ENCODE data around the gene SLC25A3. TPM values are rescaled to one million over a fixed set of nuclear protein-coding genes. Genes with fewer than 3 reads are reported as not detected.
"Not testable (repeated sequence)": the region's sequence is repeated elsewhere in the genome, so short reads cannot be mapped to it uniquely, and the experiment has no call there.

SLC25A3 gene
- total RNA-seq, 1 donor from 2014 or later = 531 TPM

GRCh38 chr12:98594050-98594835, 757 bp downstream of the SLC25A3 start:
- Mint-ChIP-seq H3K36me3 (ENCODE audit: low read depth) (peaks cover 11% of the 10 kb centered on the region), H3K27me3 (ENCODE audit: low read depth) (no peaks in the 10 kb centered on the region), H3K9me3 (ENCODE audit: low read depth) (no peaks in the 10 kb centered on the region), H3K4me1 (ENCODE audit: low read depth) (peaks cover 29% of the 10 kb centered on the region), H3K4me3 (ENCODE audit: unreplicated experiment) (peak overlapping the region; percentile 95), H3K27ac (ENCODE audit: unreplicated experiment) (peak overlapping the region; percentile 97)
- TF ChIP-seq CTCF (IDR thresholded peaks at IDR 0.05) = no peak
- DNase-seq (ENCODE audit: low spot score) = no peak

- Mint-ChIP-seq H3K27ac (ENCODE audit: unreplicated experiment) (peak overlapping the region; percentile 97), H3K36me3 (ENCODE audit: low read depth) (peaks cover 15% of the 10 kb centered on the region), H3K27me3 (ENCODE audit: low read depth) (no peaks in the 10 kb centered on the region), H3K9me3 (ENCODE audit: low read depth) (no peaks in the 10 kb centered on the region), H3K4me3 (ENCODE audit: unreplicated experiment) (peak overlapping the region; percentile 95), H3K4me1 (ENCODE audit: low read depth) (peaks cover 29% of the 10 kb centered on the region)
- no peak for TF ChIP-seq CTCF (IDR thresholded peaks at IDR 0.05)
- no peak for DNase-seq (ENCODE audit: low spot score)
These were observed 1.9 kb downstream of the SLC25A3 start for GRCh38 chr12:98595243-98595988.

GRCh38 chr12:98597313-98597712, 3.8 kb downstream of the SLC25A3 start:
- not testable (repeated sequence) for DNase-seq (ENCODE audit: low spot score)

GRCh38 chr12:98601924-98602323, 8.4 kb downstream of the SLC25A3 start:
- H3K4me1 Mint-ChIP-seq (ENCODE audit: low read depth) = peaks cover 4% of the 10 kb centered on the region
- H3K27ac Mint-ChIP-seq (ENCODE audit: unreplicated experiment) = no peak overlapping the region
- H3K36me3 Mint-ChIP-seq (ENCODE audit: low read depth) = peaks cover 29% of the 10 kb centered on the region
- no peak for DNase-seq (ENCODE audit: low spot score)
- no peak for TF ChIP-seq CTCF (IDR thresholded peaks at IDR 0.05)
- H3K9me3 Mint-ChIP-seq (ENCODE audit: low read depth) = no peaks in the 10 kb centered on the region
- H3K4me3 Mint-ChIP-seq (ENCODE audit: unreplicated experiment) = no peak overlapping the region
- H3K27me3 Mint-ChIP-seq (ENCODE audit: low read depth) = no peaks in the 10 kb centered on the region

More at GRCh38 chr12:98597313-98597712, 3.8 kb downstream of the SLC25A3 start:
- H3K27me3 Mint-ChIP-seq (ENCODE audit: low read depth); H3K4me3 Mint-ChIP-seq (ENCODE audit: unreplicated experiment); H3K9me3 Mint-ChIP-seq (ENCODE audit: low read depth): not testable (repeated sequence)
- Mint-ChIP-seq H3K4me1 (ENCODE audit: low read depth) (peaks cover 29% of the 10 kb centered on the region), H3K27ac (ENCODE audit: unreplicated experiment) (peak overlapping the region; percentile 5), H3K36me3 (ENCODE audit: low read depth) (peaks cover 22% of the 10 kb centered on the region)

DNA sequence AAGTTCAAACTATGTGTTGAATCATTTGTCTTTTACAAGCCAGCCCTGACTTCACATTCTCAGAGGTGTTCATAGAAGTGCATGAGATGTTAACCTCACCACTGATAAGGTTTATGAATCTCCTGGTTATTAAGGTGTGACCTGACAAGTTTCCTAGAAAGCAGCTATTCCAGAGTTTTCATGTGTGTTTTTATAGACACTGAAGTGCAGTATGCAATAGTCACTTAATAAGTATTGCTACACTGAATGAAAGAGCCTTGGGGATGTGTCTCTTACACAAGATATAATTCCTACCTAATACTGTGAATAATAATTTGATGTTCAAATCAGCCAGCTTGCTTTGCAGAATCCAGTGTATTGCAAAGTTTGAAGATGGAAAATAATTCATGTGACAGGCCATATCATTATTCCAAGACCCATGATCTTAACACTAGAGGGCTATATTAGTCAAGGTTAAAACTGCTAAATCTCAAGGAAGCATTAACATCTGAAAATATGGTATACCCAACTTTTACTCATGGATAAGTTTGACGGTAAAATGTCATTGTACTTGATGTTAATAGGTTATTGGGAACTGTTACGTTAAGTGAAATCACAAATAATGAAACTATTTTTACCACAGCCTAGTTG, 13.0 kb downstream of the SLC25A3 start:
- H3K27me3 Mint-ChIP-seq (ENCODE audit: low read depth) = no peaks in the 10 kb centered on the region
- H3K4me1 Mint-ChIP-seq (ENCODE audit: low read depth) = no peaks in the 10 kb centered on the region
- H3K4me3 Mint-ChIP-seq (ENCODE audit: unreplicated experiment) = no peak overlapping the region
- no peak for DNase-seq (ENCODE audit: low spot score)
- peaks cover 12% of the 10 kb centered on the region for H3K36me3 Mint-ChIP-seq (ENCODE audit: low read depth)
- no peak overlapping the region for H3K27ac Mint-ChIP-seq (ENCODE audit: unreplicated experiment)
- H3K9me3 Mint-ChIP-seq (ENCODE audit: low read depth) = no peaks in the 10 kb centered on the region
- peak; percentile 57 for TF ChIP-seq CTCF (IDR thresholded peaks at IDR 0.05)

Measured in chondrocyte (in vitro differentiated cells).